GM18951 (cell line): ENCODE data around the gene SORCS2.

Source experiments
- POLR2A ChIP-seq: IDR thresholded peaks from 4 replicates; pipeline ENCODE4 v1.6.1; 2011; ENCODE audit warnings: mild to moderate bottlenecking; ENCODE audit not compliant: insufficient read length, insufficient read depth; ENCODE audit errors: extremely low read depth
- in situ Hi-C: fragments of 300-500 bp; cut with MboI; formaldehyde crosslinking; loops from one replicate; pipeline ENCODE4 v1.12.0; 2022; ENCODE audit warnings: low sequenced_read_pairs, mixed read lengths, inconsistent platforms; ENCODE audit not compliant: unreplicated experiment

The SORCS2 gene

GRCh38 chr4:7366180-7366945, 174.0 kb downstream of the SORCS2 start:
- in situ Hi-C loops, result no loop called here
- no peak for TF ChIP-seq POLR2A

DNA sequence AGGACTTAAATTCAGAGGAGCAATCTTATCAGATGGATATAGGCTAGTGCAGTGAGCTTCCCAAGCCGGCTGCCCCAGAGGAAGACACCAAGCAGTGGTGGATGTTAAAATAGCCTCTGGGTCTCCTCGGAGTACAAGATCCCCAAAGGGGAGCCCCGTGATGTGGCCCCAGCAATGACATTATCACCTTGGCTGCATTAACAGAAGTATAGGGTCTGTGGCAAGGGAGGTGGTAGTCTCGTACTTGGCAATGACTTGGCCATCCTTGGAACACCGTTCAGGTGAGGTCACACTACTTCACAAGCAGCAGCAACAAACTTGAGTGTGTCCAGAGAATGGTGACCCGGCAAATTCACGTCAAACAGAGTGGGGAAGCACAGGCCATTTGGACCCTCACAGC, 174.6 kb downstream of the SORCS2 start:
- TF ChIP-seq POLR2A, result no peak
- in situ Hi-C loops, result no loop called here

GRCh38 chr4:7367406-7367805, 175.1 kb downstream of the SORCS2 start:
- no peak for TF ChIP-seq POLR2A
- in situ Hi-C loops, result no loop called here

GRCh38 chr4:7367864-7368277, 175.5 kb downstream of the SORCS2 start:
- in situ Hi-C loops, result no loop called here
- no peak for TF ChIP-seq POLR2A

DNA sequence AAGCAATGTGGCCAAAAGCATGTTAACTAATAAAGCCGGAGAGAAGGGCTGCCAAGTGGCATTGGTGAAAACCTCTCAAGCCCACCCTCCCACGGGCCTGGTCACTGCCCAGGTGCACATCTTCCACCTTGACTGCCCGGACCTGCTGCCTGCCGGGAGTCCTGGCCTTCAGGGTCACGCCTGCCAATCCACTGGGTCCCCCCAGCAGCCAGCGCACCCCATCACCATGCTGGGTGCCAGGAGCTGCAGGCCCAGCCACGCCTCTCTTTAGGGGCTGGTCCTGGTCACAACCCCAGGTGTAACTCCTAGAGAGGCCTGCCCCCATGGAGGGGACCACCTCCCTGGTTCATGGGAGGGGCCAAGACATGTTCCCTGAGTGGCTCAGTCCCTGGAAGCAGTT, 176.0 kb downstream of the SORCS2 start:
- no peak for TF ChIP-seq POLR2A
- in situ Hi-C loops, result no loop called here

GRCh38 chr4:7369511-7369910, 177.2 kb downstream of the SORCS2 start:
- in situ Hi-C loops, result no loop called here
- TF ChIP-seq POLR2A, result no peak

DNA sequence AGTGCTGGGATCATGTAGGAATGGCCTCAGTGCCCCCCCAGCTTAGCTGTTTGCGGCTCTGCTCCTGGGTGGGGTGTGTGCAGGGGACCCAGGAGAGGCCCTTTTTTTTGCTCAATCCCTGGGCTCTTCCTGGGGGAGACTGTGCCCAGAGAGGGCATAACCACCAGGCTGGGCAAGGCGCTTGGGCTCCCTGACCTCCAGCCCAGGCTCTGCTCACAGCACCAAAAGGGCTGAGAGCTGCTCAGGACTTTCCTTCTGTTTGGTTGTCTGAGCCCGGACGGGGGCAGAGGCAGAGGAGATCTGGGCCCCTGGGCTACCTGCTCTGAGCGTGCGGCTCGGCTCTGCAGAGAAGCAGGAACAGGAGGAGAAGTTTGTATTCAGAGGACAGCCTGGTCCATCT, 177.7 kb downstream of the SORCS2 start:
- no peak for TF ChIP-seq POLR2A
- in situ Hi-C loops, result no loop called here

DNA sequence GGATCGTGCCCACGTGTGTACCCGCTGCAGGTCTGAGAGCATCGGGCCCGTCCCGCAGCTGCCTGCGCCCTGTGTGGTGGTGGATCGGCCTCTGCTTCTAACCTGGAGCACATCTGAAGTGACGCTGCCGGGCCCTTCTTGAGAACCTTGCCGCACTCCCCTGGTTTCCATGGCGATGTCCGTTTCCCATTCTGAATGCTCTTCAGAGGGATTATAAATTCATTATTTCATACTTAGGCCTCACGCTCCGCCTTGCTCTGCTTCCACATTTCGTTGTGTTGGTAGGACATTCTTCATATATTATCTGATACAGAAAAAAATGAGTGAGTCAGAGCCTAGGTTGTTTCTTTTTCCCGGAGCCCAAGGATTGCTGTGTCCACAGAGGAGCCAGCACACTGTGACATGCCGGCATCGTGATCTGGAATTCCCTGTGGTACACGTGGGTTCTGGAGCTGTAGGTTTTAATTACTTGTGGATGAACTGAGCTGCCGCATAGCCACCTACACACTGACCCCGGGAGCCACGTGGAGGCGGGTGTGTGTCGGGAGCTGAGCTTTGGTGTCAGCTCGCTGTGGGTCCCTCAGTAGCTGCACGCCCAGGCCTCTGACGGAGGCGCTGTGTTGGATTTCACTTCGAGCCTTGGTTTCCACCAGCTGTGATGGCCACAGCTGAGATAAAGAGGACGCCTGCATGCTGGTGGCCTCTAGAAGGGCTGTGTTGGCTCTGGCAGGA, 179.0 kb downstream of the SORCS2 start:
- in situ Hi-C loops, result no loop called here
- TF ChIP-seq POLR2A, result no peak

DNA sequence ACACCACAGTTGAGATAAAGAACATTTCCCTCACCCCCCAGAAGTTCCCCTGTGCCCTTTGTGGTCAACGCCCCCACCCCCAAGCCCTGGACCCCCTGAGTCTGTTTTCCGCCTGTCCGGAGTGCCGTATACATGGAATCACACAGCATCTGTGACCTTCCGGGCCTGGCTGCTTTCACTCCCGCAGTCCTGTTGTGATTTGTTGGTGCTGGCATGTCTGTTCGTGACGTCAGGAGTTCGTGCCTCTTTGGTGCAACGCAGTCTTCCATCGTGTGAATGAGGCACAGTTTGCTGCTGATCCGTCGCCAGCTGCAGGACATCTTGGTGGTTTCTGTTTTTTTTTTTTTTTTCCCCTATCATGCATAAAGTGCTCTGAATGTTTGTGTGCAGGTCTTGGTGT, 180.3 kb downstream of the SORCS2 start:
- TF ChIP-seq POLR2A, result no peak
- in situ Hi-C loops, result no loop called here

DNA sequence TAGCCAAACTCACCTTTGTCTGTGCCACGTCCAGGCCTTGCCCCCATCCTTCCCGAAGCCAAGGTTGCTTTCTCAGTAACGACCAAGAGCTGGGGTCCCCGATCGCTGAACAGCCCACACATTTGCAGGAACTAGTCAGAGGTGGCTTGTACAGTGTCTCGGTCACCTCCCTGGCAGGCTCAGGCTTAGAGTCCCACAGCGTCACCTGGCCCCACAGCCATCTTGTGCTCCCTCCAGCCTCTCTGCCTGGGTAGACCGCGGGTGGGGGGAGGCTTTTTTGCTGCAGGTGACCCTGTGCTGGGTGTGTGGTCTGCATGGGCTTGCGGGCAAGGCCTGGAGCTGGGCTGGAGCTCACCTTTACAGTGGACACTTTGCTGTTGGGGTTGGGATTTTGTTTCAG, 182.2 kb downstream of the SORCS2 start:
- in situ Hi-C loops, result no loop called here
- no peak for TF ChIP-seq POLR2A

GRCh38 chr4:7375427-7375826, 183.1 kb downstream of the SORCS2 start:
- in situ Hi-C loops, result no loop called here
- TF ChIP-seq POLR2A, result no peak

DNA sequence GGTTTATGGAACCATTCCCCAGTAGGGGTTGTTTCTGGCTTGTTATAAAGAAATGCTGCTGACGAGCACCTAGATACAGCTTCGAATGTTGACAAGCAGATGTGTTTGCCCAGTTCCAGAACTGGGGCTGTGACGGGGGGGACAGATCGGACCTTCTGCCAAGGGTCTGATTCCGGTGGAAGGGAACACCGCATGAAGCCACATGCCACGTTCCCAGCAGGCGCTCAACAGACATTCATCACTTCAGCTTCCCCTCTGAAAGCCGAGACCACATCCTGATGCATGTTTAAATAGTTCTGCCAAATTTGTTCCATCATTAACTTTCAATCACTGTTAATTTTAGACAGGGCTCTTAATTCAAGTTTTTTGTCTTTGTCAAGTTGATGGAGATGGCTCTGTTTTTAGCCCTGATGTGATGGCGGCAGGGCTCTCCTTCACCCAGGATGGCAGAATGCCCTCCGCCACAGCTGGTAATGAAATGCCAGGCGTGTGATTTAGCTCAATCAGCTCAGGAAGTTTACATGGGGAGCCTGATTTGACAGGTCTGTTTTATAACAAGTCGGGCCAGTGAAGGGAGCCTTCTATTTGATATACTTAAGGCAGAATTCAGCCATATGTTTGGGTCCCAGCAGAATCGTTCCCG, 185.0 kb downstream of the SORCS2 start:
- no peak for TF ChIP-seq POLR2A
- in situ Hi-C loops, result no loop called here

GRCh38 chr4:7379186-7379585, 186.8 kb downstream of the SORCS2 start:
- in situ Hi-C loops, result no loop called here

DNA sequence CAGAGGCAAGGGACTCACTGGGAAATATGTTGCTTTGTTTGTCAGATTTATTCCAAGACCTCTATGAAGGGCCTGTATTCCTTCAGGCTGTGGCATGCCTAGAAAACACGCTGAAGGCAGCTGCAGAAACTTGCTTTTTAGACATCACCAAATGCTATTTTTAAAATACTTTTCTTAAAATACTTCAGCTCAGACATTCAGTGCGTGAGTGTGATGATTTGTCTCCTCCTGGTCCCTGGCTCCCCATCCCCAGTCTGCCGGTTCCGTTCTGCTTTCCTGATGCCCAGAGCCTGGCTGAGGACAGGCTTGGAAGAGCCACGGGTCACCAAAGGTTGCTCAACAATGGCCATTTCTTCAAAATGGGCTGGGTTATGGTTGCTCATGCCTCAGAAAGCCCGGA, 187.4 kb downstream of the SORCS2 start:
- in situ Hi-C loops, result no loop called here
- no peak for TF ChIP-seq POLR2A

More at GRCh38 chr4:7379186-7379585, 186.8 kb downstream of the SORCS2 start:
- TF ChIP-seq POLR2A, result no peak
